ENCODE data around the gene GALNTL6. TPM values are rescaled to one million over a fixed set of nuclear protein-coding genes. Genes with fewer than 3 reads are reported as not detected.

Gene GALNTL6
- total RNA-seq, 1 donor: 0.10 TPM

DNA sequence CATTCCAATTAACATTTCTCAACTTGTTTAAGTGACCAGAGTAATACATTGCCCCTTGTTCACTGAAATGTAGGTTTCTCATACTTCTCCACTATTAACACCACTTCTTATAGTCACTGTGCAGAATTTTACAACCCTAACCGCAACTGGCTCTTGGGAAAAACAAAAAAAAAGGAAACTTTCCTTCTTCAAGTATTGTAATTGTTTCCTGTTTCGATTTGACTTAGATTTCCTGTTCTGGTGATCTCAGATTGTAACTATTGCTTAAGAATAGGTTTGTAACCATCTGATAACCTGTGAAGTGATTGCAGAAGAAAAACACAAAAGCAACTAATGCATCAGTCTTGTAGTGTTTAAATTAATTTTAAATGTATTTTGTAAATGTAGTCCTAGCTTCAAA lies 760.7 kb downstream of the GALNTL6 start:
- H3K4me1 ChIP-seq (ENCODE audit: insufficient read depth, low read length): peaks cover 9% of the 10 kb centered on the region
- H3K4me3 ChIP-seq (ENCODE audit: low read length): no peak overlapping the region
- H3K9me3 ChIP-seq (ENCODE audit: low read depth, low read length): no peaks in the 10 kb centered on the region
- H3K27me3 ChIP-seq (ENCODE audit: insufficient read depth, low read length): no peaks in the 10 kb centered on the region

DNA sequence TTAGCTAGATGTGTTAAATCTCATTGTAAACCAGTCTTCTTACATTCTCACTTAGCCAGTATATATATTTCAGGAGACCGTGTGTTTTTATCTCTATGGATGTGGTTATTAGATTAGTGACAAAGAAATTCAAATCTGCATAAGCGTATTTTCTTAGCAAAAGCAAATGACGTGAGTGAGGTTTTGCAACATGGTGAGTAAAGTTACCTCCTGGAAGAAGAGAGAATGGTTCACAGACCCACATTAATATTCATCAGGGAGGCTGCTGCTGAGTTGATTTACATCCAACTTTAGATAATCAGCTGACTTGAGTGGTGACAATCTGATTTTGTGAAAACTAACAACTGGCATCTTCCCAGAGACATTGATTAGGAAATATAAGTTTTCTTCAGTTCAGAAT lies 765.5 kb downstream of the GALNTL6 start:
- no peaks in the 10 kb centered on the region for H3K9me3 ChIP-seq (ENCODE audit: low read depth, low read length)
- no peak overlapping the region for H3K4me3 ChIP-seq (ENCODE audit: low read length)

DNA sequence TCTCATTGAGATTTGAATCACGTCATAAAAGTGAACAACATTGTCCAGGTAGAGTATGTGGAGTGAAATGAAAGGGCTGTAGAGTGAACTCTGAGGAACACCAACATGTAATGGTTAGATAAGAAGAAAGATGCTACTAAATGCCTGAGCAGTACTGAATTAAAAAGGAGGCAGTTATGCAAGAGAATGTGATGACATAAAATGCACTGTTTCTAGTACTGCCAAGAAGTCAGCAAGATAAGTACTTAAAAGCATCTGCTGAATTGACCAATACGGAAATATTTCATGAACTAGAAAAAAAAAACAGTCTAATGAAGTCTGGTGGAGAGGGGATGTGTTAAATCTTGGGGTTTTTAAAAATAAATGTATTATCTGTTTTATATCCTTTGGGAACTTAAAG lies 771.6 kb downstream of the GALNTL6 start:
- no peak overlapping the region for H3K4me3 ChIP-seq (ENCODE audit: low read length)
- no peaks in the 10 kb centered on the region for H3K27me3 ChIP-seq (ENCODE audit: insufficient read depth, low read length)
- H3K9me3 ChIP-seq (ENCODE audit: low read depth, low read length): no peaks in the 10 kb centered on the region

More for the DNA sequence above, 765.5 kb downstream of the GALNTL6 start:
- Histone ChIP-seq H3K4me1 (ENCODE audit: insufficient read depth, low read length) (peaks cover 5% of the 10 kb centered on the region), H3K27me3 (ENCODE audit: insufficient read depth, low read length) (no peaks in the 10 kb centered on the region)

DNA sequence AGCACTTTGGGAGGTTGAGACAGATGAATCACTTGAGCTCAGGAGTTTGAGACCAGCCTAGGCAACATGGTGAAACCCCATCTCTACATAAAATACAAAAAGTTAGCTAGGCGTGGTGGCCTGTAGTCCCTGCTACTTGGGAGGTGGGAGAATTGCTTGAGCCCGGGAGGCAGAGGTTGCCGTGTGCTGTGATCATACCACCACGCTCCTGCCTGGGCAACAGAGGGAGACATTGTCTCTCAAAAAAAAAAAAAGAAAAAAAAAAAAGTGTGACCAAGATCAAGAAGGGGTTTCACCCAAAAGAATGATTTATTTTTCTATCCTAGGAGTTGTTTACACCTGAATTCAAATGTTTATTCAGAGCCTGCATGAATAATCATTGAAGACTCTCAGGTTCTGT lies 783.0 kb downstream of the GALNTL6 start:
- no peaks in the 10 kb centered on the region for H3K4me1 ChIP-seq (ENCODE audit: insufficient read depth, low read length)
- H3K27me3 ChIP-seq (ENCODE audit: insufficient read depth, low read length): no peaks in the 10 kb centered on the region
- H3K9me3 ChIP-seq (ENCODE audit: low read depth, low read length): no peaks in the 10 kb centered on the region
- H3K4me3 ChIP-seq (ENCODE audit: low read length): no peak overlapping the region

More for the DNA sequence above, 771.6 kb downstream of the GALNTL6 start:
- H3K4me1 ChIP-seq (ENCODE audit: insufficient read depth, low read length): no peaks in the 10 kb centered on the region

DNA sequence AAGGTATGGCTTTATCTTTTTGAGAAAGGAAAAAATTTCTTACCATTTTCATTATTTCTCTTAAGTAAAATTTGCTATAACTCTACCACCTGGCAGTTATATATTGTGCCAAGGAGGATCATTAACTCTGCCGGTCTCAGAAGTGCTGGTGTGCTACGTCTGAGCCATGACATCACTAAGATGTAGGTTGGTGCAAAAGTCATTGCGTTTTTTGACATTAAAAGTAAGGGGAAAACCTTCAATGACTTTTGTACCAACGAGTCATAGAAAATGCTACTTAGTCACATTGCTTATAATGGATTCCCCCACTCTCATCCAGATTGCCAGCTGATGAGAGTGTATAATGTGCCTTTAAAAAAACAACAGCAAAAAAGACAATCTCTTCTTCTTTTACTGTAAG lies 786.4 kb downstream of the GALNTL6 start:
- H3K9me3 ChIP-seq (ENCODE audit: low read depth, low read length): no peaks in the 10 kb centered on the region
- H3K27me3 ChIP-seq (ENCODE audit: insufficient read depth, low read length): no peaks in the 10 kb centered on the region
- H3K4me3 ChIP-seq (ENCODE audit: low read length): no peak overlapping the region
- H3K4me1 ChIP-seq (ENCODE audit: insufficient read depth, low read length): no peaks in the 10 kb centered on the region

DNA sequence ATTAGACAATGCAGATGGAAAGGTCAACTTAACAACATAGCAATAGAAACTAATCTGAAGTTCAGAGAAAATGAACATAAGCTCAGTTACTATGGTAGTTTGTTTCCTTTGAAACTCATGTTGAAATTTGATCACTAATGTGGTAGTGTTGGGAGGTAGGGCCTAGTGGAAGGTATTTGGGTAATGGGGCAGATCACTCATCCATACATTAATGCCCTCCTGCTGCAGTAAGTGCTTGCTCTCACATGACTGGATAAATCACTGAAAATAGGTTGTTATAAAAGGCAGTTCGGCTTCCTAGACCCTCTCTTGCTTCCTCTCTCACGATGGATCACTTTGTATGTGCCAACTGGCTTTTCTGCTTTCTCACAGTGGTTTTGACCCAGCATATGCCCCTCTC lies 788.0 kb downstream of the GALNTL6 start:
- no peaks in the 10 kb centered on the region for H3K27me3 ChIP-seq (ENCODE audit: insufficient read depth, low read length)
- H3K9me3 ChIP-seq (ENCODE audit: low read depth, low read length): no peaks in the 10 kb centered on the region
- H3K4me1 ChIP-seq (ENCODE audit: insufficient read depth, low read length): no peaks in the 10 kb centered on the region
- no peak overlapping the region for H3K4me3 ChIP-seq (ENCODE audit: low read length)

DNA sequence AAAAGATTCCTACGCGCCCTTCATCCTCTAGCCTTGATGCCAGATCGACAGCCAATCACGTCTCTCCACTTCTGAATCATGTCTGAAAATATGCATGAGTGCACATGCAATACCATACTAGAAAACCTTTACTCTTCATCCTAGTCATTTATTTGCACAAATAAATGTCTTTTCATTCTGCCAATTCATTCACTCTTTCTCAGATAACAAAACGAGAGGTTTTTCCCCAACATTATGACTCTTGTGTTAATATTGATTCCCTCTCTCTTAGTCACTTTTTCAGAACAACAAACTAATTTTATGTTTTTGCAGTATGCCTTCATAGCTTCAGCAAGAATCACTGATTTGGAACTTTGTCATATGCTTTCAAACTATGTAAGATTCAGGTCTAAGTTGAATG lies 806.0 kb downstream of the GALNTL6 start:
- Histone ChIP-seq H3K9me3 (ENCODE audit: low read depth, low read length) (no peaks in the 10 kb centered on the region), H3K4me3 (ENCODE audit: low read length) (no peak overlapping the region), H3K4me1 (ENCODE audit: insufficient read depth, low read length) (no peaks in the 10 kb centered on the region), H3K27me3 (ENCODE audit: insufficient read depth, low read length) (no peaks in the 10 kb centered on the region)

DNA sequence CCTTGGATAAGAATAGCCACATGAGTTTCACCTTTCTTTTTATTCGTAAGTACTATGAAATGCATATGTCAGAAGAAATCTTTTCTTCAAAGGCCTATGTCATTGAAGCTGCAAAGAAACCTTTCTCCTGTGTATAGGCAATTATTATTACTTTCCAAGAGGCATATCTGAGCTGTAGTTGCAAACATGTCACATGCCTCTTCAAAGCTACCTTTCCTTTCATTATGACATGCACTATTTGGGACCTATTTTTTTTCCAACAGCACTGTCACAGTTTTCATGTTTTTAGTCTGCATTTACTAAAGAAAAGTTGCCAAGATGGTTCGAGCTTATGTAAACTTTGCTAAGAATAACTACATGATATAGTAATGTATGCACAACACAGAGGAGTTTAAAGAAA lies 806.6 kb downstream of the GALNTL6 start:
- no peaks in the 10 kb centered on the region for H3K27me3 ChIP-seq (ENCODE audit: insufficient read depth, low read length)
- H3K4me3 ChIP-seq (ENCODE audit: low read length): no peak overlapping the region
- H3K4me1 ChIP-seq (ENCODE audit: insufficient read depth, low read length): no peaks in the 10 kb centered on the region
- H3K9me3 ChIP-seq (ENCODE audit: low read depth, low read length): no peaks in the 10 kb centered on the region

DNA sequence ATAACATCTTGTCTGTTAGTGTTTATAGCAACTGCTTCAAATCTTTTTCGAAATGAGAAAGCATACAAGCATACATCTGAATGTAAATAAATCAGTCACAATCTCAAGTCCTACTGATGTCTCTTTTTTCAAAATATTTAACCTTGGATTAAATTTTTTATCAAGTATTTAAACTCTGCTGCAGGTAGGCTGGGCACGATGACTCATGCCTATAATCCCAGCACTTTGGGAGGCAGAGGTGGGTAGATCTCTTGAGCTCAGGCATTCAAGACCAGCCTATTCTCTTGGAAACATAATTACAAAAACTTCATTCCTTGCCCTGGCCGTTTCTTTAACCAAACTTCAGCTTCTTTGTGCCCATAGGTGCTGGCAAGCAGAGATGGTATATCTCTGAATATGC lies 815.1 kb downstream of the GALNTL6 start:
- Histone ChIP-seq H3K9me3 (ENCODE audit: low read depth, low read length) (no peaks in the 10 kb centered on the region), H3K4me3 (ENCODE audit: low read length) (no peak overlapping the region), H3K27me3 (ENCODE audit: insufficient read depth, low read length) (no peaks in the 10 kb centered on the region), H3K4me1 (ENCODE audit: insufficient read depth, low read length) (no peaks in the 10 kb centered on the region)

DNA sequence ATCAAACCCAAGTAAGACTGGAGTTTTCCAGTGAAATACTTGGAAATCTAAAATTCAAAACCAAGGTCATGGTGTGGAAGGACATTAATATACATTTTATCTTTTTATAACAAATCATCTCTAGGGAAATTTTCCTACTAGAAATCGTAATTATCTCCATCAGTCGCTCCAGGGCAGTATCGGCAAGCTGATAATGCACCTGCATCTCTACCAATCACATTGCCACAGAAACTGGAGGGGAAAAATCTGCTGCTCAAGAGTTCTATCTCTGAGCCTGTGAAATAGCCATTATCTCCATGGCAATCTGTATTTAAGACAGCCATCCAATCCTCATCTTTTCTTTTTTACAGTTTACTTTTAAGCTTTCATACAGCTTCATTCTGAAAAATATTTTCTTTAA lies 817.1 kb downstream of the GALNTL6 start:
- Histone ChIP-seq H3K27me3 (ENCODE audit: insufficient read depth, low read length) (no peaks in the 10 kb centered on the region), H3K4me3 (ENCODE audit: low read length) (no peak overlapping the region)

DNA sequence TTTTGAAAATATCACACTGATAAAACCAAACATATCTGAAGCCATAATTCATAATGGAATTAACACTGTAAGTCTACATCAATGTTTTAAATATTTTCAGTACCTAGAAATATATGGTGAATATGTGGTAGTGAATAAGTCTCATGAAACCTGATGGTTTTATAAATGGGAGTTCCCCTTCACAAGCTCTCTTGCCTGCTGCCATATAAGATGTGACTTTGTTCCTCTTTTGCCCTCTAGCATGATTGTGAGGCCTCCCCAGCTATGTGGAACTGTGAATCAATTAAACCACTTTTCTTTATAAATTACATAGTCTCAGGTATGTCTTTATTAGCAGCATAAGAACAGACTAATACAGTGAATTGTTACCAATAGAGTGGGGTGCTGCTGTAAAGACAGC lies 818.6 kb downstream of the GALNTL6 start:
- H3K4me3 ChIP-seq (ENCODE audit: low read length): no peak overlapping the region

More for the DNA sequence above, 817.1 kb downstream of the GALNTL6 start:
- no peaks in the 10 kb centered on the region for H3K9me3 ChIP-seq (ENCODE audit: low read depth, low read length)
- H3K4me1 ChIP-seq (ENCODE audit: insufficient read depth, low read length): no peaks in the 10 kb centered on the region

DNA sequence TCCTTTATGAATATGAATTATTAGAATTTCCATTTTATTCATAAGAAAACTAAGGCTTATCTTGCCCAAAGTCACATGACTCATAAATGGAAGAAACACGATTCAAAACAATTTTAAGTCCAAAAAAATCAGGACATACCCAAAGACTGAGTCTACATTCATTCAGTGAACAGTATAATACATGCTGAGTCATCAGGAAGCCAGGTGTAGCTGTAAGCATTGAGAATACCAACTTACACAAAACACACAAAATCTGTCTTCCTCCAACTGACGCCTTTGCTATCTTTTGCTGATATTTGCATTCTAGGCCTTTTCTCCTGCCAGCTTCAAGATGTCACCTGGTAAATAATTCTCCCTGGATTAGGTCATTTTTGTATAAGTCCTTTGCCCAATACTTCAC lies 835.3 kb downstream of the GALNTL6 start:
- Histone ChIP-seq H3K4me3 (ENCODE audit: low read length) (no peak overlapping the region), H3K4me1 (ENCODE audit: insufficient read depth, low read length) (no peaks in the 10 kb centered on the region), H3K27me3 (ENCODE audit: insufficient read depth, low read length) (no peaks in the 10 kb centered on the region), H3K9me3 (ENCODE audit: low read depth, low read length) (no peaks in the 10 kb centered on the region)

More for the DNA sequence above, 818.6 kb downstream of the GALNTL6 start:
- H3K4me1 ChIP-seq (ENCODE audit: insufficient read depth, low read length): no peaks in the 10 kb centered on the region
- H3K27me3 ChIP-seq (ENCODE audit: insufficient read depth, low read length): no peaks in the 10 kb centered on the region
- H3K9me3 ChIP-seq (ENCODE audit: low read depth, low read length): no peaks in the 10 kb centered on the region

DNA sequence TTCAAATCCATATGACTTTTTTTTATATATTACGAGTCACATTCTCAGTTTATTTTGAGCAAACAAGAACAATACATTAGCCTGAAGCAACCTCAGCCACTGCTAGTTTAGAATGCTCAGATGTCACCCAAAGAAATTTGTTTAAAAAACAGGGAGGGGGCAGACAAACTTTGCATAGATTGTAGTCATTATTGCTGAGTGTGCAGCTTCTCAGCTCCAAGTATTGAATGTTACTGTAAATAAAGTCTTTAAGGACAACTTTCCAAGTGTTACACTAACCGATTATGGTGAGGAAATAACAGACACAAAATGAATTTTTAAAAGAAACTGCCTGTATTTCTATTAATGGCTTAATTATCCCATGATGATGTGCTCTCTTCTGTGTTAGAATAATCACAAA lies 835.9 kb downstream of the GALNTL6 start:
- Histone ChIP-seq H3K4me3 (ENCODE audit: low read length) (no peak overlapping the region), H3K9me3 (ENCODE audit: low read depth, low read length) (no peaks in the 10 kb centered on the region), H3K4me1 (ENCODE audit: insufficient read depth, low read length) (no peaks in the 10 kb centered on the region), H3K27me3 (ENCODE audit: insufficient read depth, low read length) (no peaks in the 10 kb centered on the region)

DNA sequence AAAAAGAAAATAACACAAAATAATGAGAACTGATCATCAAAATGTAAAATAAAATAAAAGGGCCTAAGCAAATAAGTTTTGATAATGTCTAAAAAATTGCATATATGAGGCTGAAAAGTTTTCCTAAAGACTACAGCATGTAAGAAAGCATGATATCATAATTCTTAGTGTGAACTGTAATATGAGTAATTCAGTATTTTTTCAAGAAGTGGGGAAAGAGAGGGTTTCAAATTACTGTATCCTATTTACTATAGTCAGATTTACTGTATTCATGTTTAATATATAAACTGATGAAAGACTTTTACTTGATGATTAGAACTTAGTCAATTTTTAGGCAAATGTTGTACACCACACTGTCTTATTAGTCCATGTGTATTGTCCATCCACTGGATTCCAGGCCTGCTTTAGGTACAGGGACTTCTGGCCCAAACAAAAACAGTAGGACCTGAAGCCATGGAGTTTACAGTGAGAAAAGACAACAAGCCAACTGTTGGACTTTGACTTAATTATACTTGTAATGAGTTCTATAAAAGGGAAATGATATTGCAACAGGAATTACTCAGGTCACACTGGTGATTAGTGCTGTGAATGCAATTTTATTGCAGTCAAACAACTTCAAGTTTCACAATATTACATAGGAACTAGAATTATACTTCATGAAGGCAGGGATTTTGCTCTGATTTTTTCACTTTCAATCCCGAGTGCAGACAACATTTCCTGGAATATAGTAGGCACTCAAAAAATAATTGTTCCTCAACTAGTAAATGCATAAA lies 837.7 kb downstream of the GALNTL6 start:
- Histone ChIP-seq H3K4me1 (ENCODE audit: insufficient read depth, low read length) (no peaks in the 10 kb centered on the region), H3K27me3 (ENCODE audit: insufficient read depth, low read length) (no peaks in the 10 kb centered on the region), H3K4me3 (ENCODE audit: low read length) (no peak overlapping the region), H3K9me3 (ENCODE audit: low read depth, low read length) (no peaks in the 10 kb centered on the region)

DNA sequence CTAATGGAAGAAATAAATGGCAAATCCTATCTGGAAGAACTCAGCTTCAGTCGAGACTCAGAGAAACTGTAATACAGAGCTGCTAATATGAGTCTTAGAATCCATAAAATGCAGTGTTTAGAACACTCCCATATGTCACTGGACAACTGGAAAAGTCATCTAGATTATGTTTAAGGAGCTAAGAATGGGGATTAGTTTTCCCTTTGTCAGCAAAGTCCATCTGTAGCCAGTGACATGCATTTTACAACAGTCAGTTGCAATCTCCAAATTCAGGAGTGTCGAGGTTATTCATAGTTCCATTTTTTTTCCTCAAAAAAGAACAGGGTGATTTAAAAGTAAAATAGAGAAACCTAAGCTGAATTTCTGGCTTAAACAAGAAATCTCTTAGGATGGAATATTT lies 838.8 kb downstream of the GALNTL6 start:
- Histone ChIP-seq H3K9me3 (ENCODE audit: low read depth, low read length) (no peaks in the 10 kb centered on the region), H3K27me3 (ENCODE audit: insufficient read depth, low read length) (no peaks in the 10 kb centered on the region), H3K4me1 (ENCODE audit: insufficient read depth, low read length) (no peaks in the 10 kb centered on the region), H3K4me3 (ENCODE audit: low read length) (no peak overlapping the region)

DNA sequence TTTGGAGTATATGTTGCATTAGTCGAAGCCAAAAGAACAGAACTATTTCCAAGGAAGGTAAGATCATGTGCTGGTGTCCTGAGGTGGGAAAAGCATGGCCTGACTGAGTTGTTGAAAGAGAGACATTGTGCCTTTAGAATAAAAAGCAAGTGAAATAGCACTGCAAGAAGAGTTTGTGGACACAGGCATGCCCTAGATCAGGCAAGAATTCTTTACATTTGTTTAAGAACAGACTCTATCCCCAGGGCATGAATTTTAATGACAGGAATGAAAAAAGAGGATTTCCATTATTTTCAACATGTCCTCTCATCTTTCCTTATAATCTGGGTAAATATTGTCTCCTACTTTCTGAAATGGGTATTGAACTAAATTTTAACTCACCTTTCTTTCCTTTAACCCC lies 839.2 kb downstream of the GALNTL6 start:
- Histone ChIP-seq H3K4me1 (ENCODE audit: insufficient read depth, low read length) (no peaks in the 10 kb centered on the region), H3K9me3 (ENCODE audit: low read depth, low read length) (no peaks in the 10 kb centered on the region), H3K4me3 (ENCODE audit: low read length) (no peak overlapping the region), H3K27me3 (ENCODE audit: insufficient read depth, low read length) (no peaks in the 10 kb centered on the region)

Data from mononuclear cell (primary cell).